CD14-positive monocyte (primary cell): ENCODE results near the gene PHF13. TPM values are rescaled to one million over a fixed set of nuclear protein-coding genes. Genes with fewer than 3 reads are reported as not detected.
"Not testable (repeated sequence)": the region's sequence is repeated elsewhere in the genome, so short reads cannot be mapped to it uniquely, and the experiment has no call there.

Source experiments
- DNase-seq, 3 donors: peaks; one replicate each; pipeline ENCODE4 v3.0.0-alpha.2; 2011 to 2022
- H2AFZ ChIP-seq: 2 replicates; pipeline ENCODE4 v1.6.0; 2012; ENCODE audit warnings: mild to moderate bottlenecking, low read depth, low read length, inconsistent platforms; ENCODE audit not compliant: insufficient read depth, poor library complexity, severe bottlenecking
- H3K27ac ChIP-seq, 2 donors: 1 replicate in 1 of 2; 2 replicates in 1 of 2; pipeline ENCODE4 v1.5.1; 2012 to 2013; ENCODE audit warnings: low read length in 2 of 2, control low read depth in 1 of 2, inconsistent platforms in 1 of 2, low read depth in 1 of 2, mild to moderate bottlenecking in 1 of 2
- H3K27me3 ChIP-seq, 2 donors: one replicate each; pipeline versions ENCODE4 v1.6.0 to v1.6.1; 2011 to 2013; ENCODE audit warnings: low read length in 2 of 2; ENCODE audit not compliant: control insufficient read depth in 2 of 2, insufficient read depth in 2 of 2
- H3K36me3 ChIP-seq, 2 donors: replicated peaks in 1 of 2; 1 replicate in 1 of 2; 2 replicates in 1 of 2; pipeline versions ENCODE4 v1.5.1 to v1.6.1; 2012 to 2013; ENCODE audit warnings: low read length in 2 of 2, control low read depth in 1 of 2, inconsistent platforms in 1 of 2, mild to moderate bottlenecking in 1 of 2; ENCODE audit not compliant: insufficient read depth in 2 of 2, control insufficient read depth in 1 of 2
- H3K4me1 ChIP-seq, 2 donors: 1 replicate in 1 of 2; 2 replicates in 1 of 2; pipeline versions ENCODE4 v1.5.1 to v1.6.1; 2012 to 2013; ENCODE audit warnings: low read length in 2 of 2, control low read depth in 1 of 2, inconsistent platforms in 1 of 2, mild to moderate bottlenecking in 1 of 2, moderate library complexity in 1 of 2; ENCODE audit not compliant: insufficient read depth in 2 of 2, control insufficient read depth in 1 of 2
- H3K4me2 ChIP-seq: replicated peaks from 2 replicates; pipeline ENCODE3; 2012; ENCODE audit warnings: low read length, moderate library complexity, mild to moderate bottlenecking; ENCODE audit not compliant: poor library complexity, severe bottlenecking; ENCODE audit errors: extremely low read depth
- H3K4me3 ChIP-seq, 3 experiments: fragments of 200-600 bp in 1 of 3; sonication (generic) in 1 of 3; replicated peaks in 1 of 3; 1 replicate in 2 of 3; 2 replicates in 1 of 3; pipeline ENCODE4 v1.5.1; 2011 to 2013; ENCODE audit warnings: low read length in 3 of 3, mild to moderate bottlenecking in 3 of 3, control low read depth in 2 of 3, low read depth in 2 of 3, inconsistent platforms in 1 of 3, moderate library complexity in 1 of 3
- H3K79me2 ChIP-seq: 2 replicates; pipeline ENCODE4 v1.6.0; 2012; ENCODE audit warnings: mild to moderate bottlenecking, control low read depth, inconsistent platforms, low read length, moderate library complexity; ENCODE audit not compliant: insufficient read depth
- H3K9ac ChIP-seq: 2 replicates; pipeline ENCODE4 v1.6.0; 2017; ENCODE audit warnings: low read length, mild to moderate bottlenecking; ENCODE audit not compliant: insufficient read depth, poor library complexity, severe bottlenecking
- H3K9me3 ChIP-seq, 2 donors: replicated peaks in 1 of 2; 1 replicate in 1 of 2; 2 replicates in 1 of 2; pipeline versions ENCODE4 v1.5.1 to v1.6.1; 2012 to 2013; ENCODE audit warnings: low read length in 2 of 2, control low read depth in 1 of 2; ENCODE audit not compliant: control insufficient read depth in 1 of 2, insufficient read depth in 1 of 2
- H4K20me1 ChIP-seq: 2 replicates; pipeline ENCODE4 v1.6.0; 2012; ENCODE audit warnings: mild to moderate bottlenecking, low read length, control low read depth, moderate library complexity; ENCODE audit not compliant: insufficient read depth
- H3K27ac Mint-ChIP-seq, 7 donors: one replicate each; pipeline ENCODE4 v1.8.0; 2020; ENCODE audit warnings: mild to moderate bottlenecking in 7 of 7, mixed read lengths in 7 of 7, moderate library complexity in 6 of 7, inconsistent platforms in 2 of 7
- H3K27me3 Mint-ChIP-seq, 3 donors: one replicate each; pipeline ENCODE4 v1.8.0; 2021 to 2022; ENCODE audit warnings: low read depth in 3 of 3, mild to moderate bottlenecking in 3 of 3, mixed read lengths in 3 of 3, moderate library complexity in 3 of 3, inconsistent platforms in 1 of 3
- H3K36me3 Mint-ChIP-seq, 2 donors: one replicate each; pipeline ENCODE4 v1.8.0; 2020; ENCODE audit warnings: mixed read lengths in 2 of 2, inconsistent platforms in 1 of 2, mild to moderate bottlenecking in 1 of 2
- H3K4me1 Mint-ChIP-seq: one replicate; pipeline ENCODE4 v1.8.0; 2020; ENCODE audit warnings: mild to moderate bottlenecking, mixed read lengths
- H3K4me3 Mint-ChIP-seq, 2 donors: one replicate each; pipeline ENCODE4 v1.8.0; 2020; ENCODE audit warnings: mild to moderate bottlenecking in 2 of 2, mixed read lengths in 2 of 2, moderate library complexity in 1 of 2
- H3K9me3 Mint-ChIP-seq, 7 donors: one replicate each; pipeline ENCODE4 v1.8.0; 2020 to 2022; ENCODE audit warnings: mixed read lengths in 7 of 7, mild to moderate bottlenecking in 6 of 7, moderate library complexity in 6 of 7, inconsistent platforms in 2 of 7
- CTCF ChIP-seq: fragments of 200-600 bp; IDR thresholded peaks from one replicate; pipeline ENCODE4 v1.8.0; 2022; ENCODE audit warnings: antibody characterized with exemption, mild to moderate bottlenecking
- WGBS: methylation state at CpG from one replicate; pipeline ENCODE4 v1.1.5; 2013; ENCODE audit warnings: missing lambda C conversion rate; ENCODE audit not compliant: insufficient coverage; 5-methylcytosine and 5-hydroxymethylcytosine counted together
- intact Hi-C, 2 donors: fragments of 100-400 bp; cut with micrococcal nuclease; formaldehyde crosslinking; loops; one replicate each; pipeline versions ENCODE4 v1.15.0 to v1.15.1; 2023
- polyA plus RNA-seq, 3 donors: library from polyadenylated mRNA; depleted of rRNA in 1 of 3; unstranded in 2 of 3; stranded (reverse) in 1 of 3; fragments of 300-500 nt in 2 of 3; fragments of >200 nt in 1 of 3; fragmentation: Illumina TruSeq in 2 of 3; gene quantifications; 1 replicate in 2 of 3; 2 replicates in 1 of 3; pipeline ENCODE4 v1.2.3, GENCODE V29; 2012 to 2021

Gene PHF13
- polyA plus RNA-seq, 3 donors: 1.0 to 7.3 (median 1.7) TPM

GRCh38 chr1:6660415-6661049 is 47.0 kb downstream of the PHF13 start:
- Histone ChIP-seq H3K4me1 (no peaks in the 10 kb centered on the region), H3K27me3 (no peaks in the 10 kb centered on the region), H4K20me1 (no peaks in the 10 kb centered on the region), H3K9me3 (no peaks in the 10 kb centered on the region), H3K36me3 (peaks cover 12 to 59% of the 10 kb centered on the region in 2 donors), H3K27ac (no peak overlapping the region), H3K9ac (no peak overlapping the region), H3K79me2 (no peaks in the 10 kb centered on the region), H3K4me3 (no peak overlapping the region), H2AFZ (no peak overlapping the region), H3K4me2 (no peak overlapping the region)
- Mint-ChIP-seq H3K27ac (no peak overlapping the region), H3K27me3 (no peaks in the 10 kb centered on the region), H3K36me3 (peaks cover 40 to 41% of the 10 kb centered on the region in 2 donors), H3K4me3 (no peak overlapping the region), H3K9me3 (no peaks in the 10 kb centered on the region), H3K4me1 (no peaks in the 10 kb centered on the region)
- DNase-seq: no peak
- no peak for TF ChIP-seq CTCF
- no CpG with 5 or more reads among the region's 7 CpGs for WGBS
- intact Hi-C loops: no loop called here

GRCh38 chr1:6662468-6662867 is 48.9 kb downstream of the PHF13 start:
- H4K20me1 ChIP-seq, H3K27ac ChIP-seq, H3K4me1 ChIP-seq, DNase-seq, H3K27me3 Mint-ChIP-seq, H3K4me2 ChIP-seq, H3K9me3 ChIP-seq, H3K9ac ChIP-seq, H3K9me3 Mint-ChIP-seq, H2AFZ ChIP-seq, H3K27ac Mint-ChIP-seq, intact Hi-C loops, H3K4me3 ChIP-seq, H3K79me2 ChIP-seq, H3K4me3 Mint-ChIP-seq, H3K27me3 ChIP-seq, H3K4me1 Mint-ChIP-seq: not testable (repeated sequence)
- H3K36me3 Mint-ChIP-seq: peaks cover 52 to 57% of the 10 kb centered on the region in 2 donors
- H3K36me3 ChIP-seq: peaks cover 27 to 68% of the 10 kb centered on the region in 2 donors
- WGBS: 89% methylated on average over 5 of the region's 7 CpGs
